Heart left ventricle (tissue), 16 donors: ENCODE data around the gene NEUROD2. TPM values are rescaled to one million over a fixed set of nuclear protein-coding genes. Genes with fewer than 3 reads are reported as not detected.

Experiments used
- ATAC-seq, 4 donors: fragments of 200-7000 bp; cut with Tn5 transposase; one replicate each; pipeline ENCODE4 v1.9.1; 2020 to 2022; ENCODE audit warnings: moderate library complexity in 4 of 4, mild to moderate bottlenecking in 3 of 4, moderate number of reproducible peaks in 1 of 4
- DNase-seq, 5 donors: peaks; one replicate each; pipeline ENCODE4 v3.0.0-alpha.2; 2020
- H3K27ac ChIP-seq, 12 donors: fragments of 200-600 bp; sonication (generic) in 4 of 12; one replicate each; pipeline versions ENCODE4 v1.5.0 to v1.8.0; 2016 to 2022; ENCODE audit warnings: mild to moderate bottlenecking in 2 of 12
- H3K27me3 ChIP-seq, 9 donors: fragments of 200-600 bp; sonication (generic) in 2 of 9; one replicate each; pipeline versions ENCODE4 v1.5.1 to v1.8.0; 2016 to 2022; ENCODE audit warnings: mild to moderate bottlenecking in 3 of 9
- H3K36me3 ChIP-seq, 9 donors: fragments of 200-600 bp; sonication (generic) in 2 of 9; one replicate each; pipeline versions ENCODE4 v1.5.0 to v1.8.0; 2018 to 2022; ENCODE audit warnings: mild to moderate bottlenecking in 2 of 9
- H3K4me1 ChIP-seq, 12 donors: fragments of 200-600 bp; sonication (generic) in 4 of 12; one replicate each; pipeline versions ENCODE4 v1.5.0 to v1.8.0; 2016 to 2022; ENCODE audit warnings: mild to moderate bottlenecking in 3 of 12
- H3K4me3 ChIP-seq, 12 donors: fragments of 200-600 bp; sonication (generic) in 4 of 12; one replicate each; pipeline versions ENCODE4 v1.5.0 to v1.8.0; 2017 to 2022; ENCODE audit warnings: mild to moderate bottlenecking in 9 of 12, moderate library complexity in 4 of 12
- H3K9me3 ChIP-seq, 12 donors: fragments of 200-600 bp; sonication (generic) in 4 of 12; one replicate each; pipeline versions ENCODE4 v1.5.0 to v1.8.0; 2016 to 2022; ENCODE audit warnings: mild to moderate bottlenecking in 1 of 12
- CTCF ChIP-seq, 12 donors: fragments of 200-600 bp; sonication (generic) in 4 of 12; IDR thresholded peaks; one replicate each; pipeline versions ENCODE4 v1.5.0 to v1.8.0; 2018 to 2022; ENCODE audit warnings: antibody characterized with exemption in 12 of 12, mild to moderate bottlenecking in 5 of 12
- POLR2A ChIP-seq, 2 donors: fragments of 450-650 bp; IDR thresholded peaks; one replicate each; pipeline ENCODE4 v1.6.1; 2017; ENCODE audit warnings: antibody characterized with exemption in 2 of 2, mild to moderate bottlenecking in 2 of 2, moderate library complexity in 2 of 2
- WGBS, 4 donors: extraction: QIAGEN DNeasy Blood & Tissue Kit in 2 of 4; methylation state at CpG; one replicate each; pipeline versions ENCODE4 v1.1.5 to v1.1.7; 2013 to 2018; 5-methylcytosine and 5-hydroxymethylcytosine counted together
- intact Hi-C, 10 donors: fragments of 100-400 bp; cut with DNase I; formaldehyde crosslinking; loops; one replicate each; pipeline versions ENCODE4 v1.11.1 to v1.14.2; 2022
- polyA plus RNA-seq, 2 donors: library from polyadenylated mRNA; stranded (reverse); fragments of 200-250 nt; gene quantifications; one replicate each; pipeline ENCODE4 v1.2.3, GENCODE V29; 2013
- total RNA-seq, 9 donors: library from RNA; depleted of rRNA in 2 of 9; stranded (reverse); fragments of >200 nt in 2 of 9; fragmentation: NEBNext Ultra II Directional in 3 of 9; extraction: Animal tissue kit (Norgen Biotek cat#: 25700) in 3 of 9; gene quantifications; one replicate each; pipeline versions ENCODE4 v1.1.0 to v1.2.4, GENCODE V29; 2016 to 2023
- donor health status: ischemic (EF 13 %, LVEDD 7.1; RV severe dilation, severe dysfunction).
- donor health status: healthy with polysubstance abuse.
- donor health status: DM: no; HTN: yes; CAD: no.
- donor health status: DM: no; HTN: no; CAD: no.
- donor health status: ischemic (EF 25% LVEDD 6.9; RV normal size, moderate dysfunction).
- donor health status: ischemic (EF 25% LVEDD 5.7; RV mildly dilated, moderate dysfunction).
- donor health status: healthy.
- donor health status: DM: yes; HTN: yes; CAD: no.
- donor health status: ischemic (EF 35%, LVEDD 5.7; RV mildly dilated, moderate dysfunction).
- donor health status: nonischemic (EF 11% LVEDD 7.7; RV severe dilation, severe dysfunction).
- donor health status: DM: yes; HTN: yes; CAD: no.
- donor health status: PGD.
- donor health status: ischemic (EF 29% LVEDD 5.4; RV normal size, mild dysfunction).
- donor health status: nonischemic (EF 23%, LVEDD 6.1; RV moderate dilation, normal function).

NEUROD2 gene
- total and polyA plus RNA-seq, 11 donors, result not detected

- TF ChIP-seq CTCF (IDR thresholded peaks at IDR 0.05) (no peak), POLR2A (IDR thresholded peaks at IDR 0.05) (no peak)
- no peak overlapping the region for H3K4me3 ChIP-seq
- no peaks in the 10 kb centered on the region for H3K36me3 ChIP-seq
- intact Hi-C loops, result no loop called here
- no peaks in the 10 kb centered on the region for H3K9me3 ChIP-seq
- DNase-seq (no peak), ATAC-seq (no peak)
- H3K27ac ChIP-seq, result no peak overlapping the region
- H3K27me3 ChIP-seq, result no peaks in the 10 kb centered on the region
- peaks cover 0 to 17% (median 6%) of the 10 kb centered on the region in 12 donors for H3K4me1 ChIP-seq
- WGBS, 4 donors, result 33 to 48% (median 42%) methylated on average over 2 of the region's 2 CpGs
These were observed 25.1 kb downstream of the NEUROD2 start for GRCh38 chr17:39582658-39583057.

- Histone ChIP-seq H3K27me3 (no peaks in the 10 kb centered on the region), H3K4me3 (no peak overlapping the region), H3K27ac (no peak overlapping the region), H3K9me3 (no peaks in the 10 kb centered on the region), H3K4me1 (peaks cover 0 to 17% (median 6%) of the 10 kb centered on the region in 12 donors), H3K36me3 (no peaks in the 10 kb centered on the region)
- ATAC-seq (no peak), DNase-seq (no peak)
- intact Hi-C loops, result no loop called here
- TF ChIP-seq POLR2A (IDR thresholded peaks at IDR 0.05) (no peak), CTCF (IDR thresholded peaks at IDR 0.05) (no peak)
- WGBS, 4 donors, result 65 to 81% (median 76%) methylated on average over 4 of the region's 4 CpGs
These were observed 26.0 kb downstream of the NEUROD2 start for GRCh38 chr17:39581759-39582085.

- WGBS, 4 donors, result 89 to 95% (median 92%) methylated on average over 20 of the region's 20 CpGs
- H3K27ac ChIP-seq, result no peak overlapping the region
- no peaks in the 10 kb centered on the region for H3K36me3 ChIP-seq
- ATAC-seq, result no peak
- H3K27me3 ChIP-seq, result no peaks in the 10 kb centered on the region
- H3K9me3 ChIP-seq, result no peaks in the 10 kb centered on the region
- H3K4me3 ChIP-seq, result no peak overlapping the region
- peaks cover 0 to 17% (median 6%) of the 10 kb centered on the region in 12 donors for H3K4me1 ChIP-seq
- intact Hi-C loops, result no loop called here
- TF ChIP-seq POLR2A (IDR thresholded peaks at IDR 0.05) (no peak), CTCF (IDR thresholded peaks at IDR 0.05) (no peak)
- DNase-seq, result no peak
These were observed 26.5 kb downstream of the NEUROD2 start for GRCh38 chr17:39581071-39581758.

GRCh38 chr17:39580082-39580468 lies 27.6 kb downstream of the NEUROD2 start:
- DNase-seq, result no peak
- intact Hi-C loops, result no loop called here
- no peak for ATAC-seq
- no peaks in the 10 kb centered on the region for H3K36me3 ChIP-seq
- H3K4me3 ChIP-seq, result no peak overlapping the region
- no peak for TF ChIP-seq CTCF (IDR thresholded peaks at IDR 0.05)
- TF ChIP-seq POLR2A (IDR thresholded peaks at IDR 0.05), result no peak
- peak overlapping the region in 2 of 12 donors; percentile 12 to 53 for H3K27ac ChIP-seq
- WGBS, 4 donors, result 83 to 90% (median 87%) methylated on average over 7 of the region's 7 CpGs
- H3K4me1 ChIP-seq, result peaks cover 0 to 17% (median 6%) of the 10 kb centered on the region in 12 donors
- H3K27me3 ChIP-seq, result no peaks in the 10 kb centered on the region
- no peaks in the 10 kb centered on the region for H3K9me3 ChIP-seq
